Trophoblast cell (in vitro differentiated cells and primary cell): ENCODE data around the gene FBXL5.

Source experiments
- DNase-seq, 2 donors: peaks; one replicate each; pipeline ENCODE4 v3.0.0-alpha.2; 2016
- H2AFZ ChIP-seq: 2 replicates; pipeline ENCODE4 v1.6.1; 2013; ENCODE audit warnings: low read length, moderate library complexity, mild to moderate bottlenecking; ENCODE audit not compliant: insufficient read depth, poor library complexity
- H2AK5ac ChIP-seq: 2 replicates; pipeline ENCODE4 v1.6.1; 2013; ENCODE audit warnings: mild to moderate bottlenecking, low read length
- H2BK120ac ChIP-seq: 2 replicates; pipeline ENCODE4 v1.6.1; 2013; ENCODE audit warnings: low read length, mild to moderate bottlenecking, moderate library complexity; ENCODE audit not compliant: insufficient read depth, poor library complexity
- H2BK12ac ChIP-seq: 2 replicates; pipeline ENCODE4 v1.6.1; 2013; ENCODE audit warnings: mild to moderate bottlenecking, low read length, moderate library complexity
- H2BK5ac ChIP-seq: 2 replicates; pipeline ENCODE4 v1.6.1; 2013; ENCODE audit warnings: low read length, low read depth, moderate library complexity, mild to moderate bottlenecking; ENCODE audit not compliant: poor library complexity
- H3K14ac ChIP-seq: 2 replicates; pipeline ENCODE4 v1.6.1; 2013; ENCODE audit warnings: mild to moderate bottlenecking, low read length
- H3K18ac ChIP-seq: 2 replicates; pipeline ENCODE4 v1.6.1; 2013; ENCODE audit warnings: mild to moderate bottlenecking, low read length
- H3K23ac ChIP-seq: 2 replicates; pipeline ENCODE4 v1.6.1; 2013; ENCODE audit warnings: low read length
- H3K27ac ChIP-seq: 2 replicates; pipeline ENCODE4 v1.5.1; 2013; ENCODE audit warnings: low read depth, mild to moderate bottlenecking, inconsistent platforms, low read length, moderate library complexity
- H3K27me3 ChIP-seq: 2 replicates; pipeline ENCODE4 v1.6.1; 2013; ENCODE audit warnings: inconsistent platforms, mild to moderate bottlenecking, low read length, moderate library complexity; ENCODE audit not compliant: insufficient read depth
- H3K36me3 ChIP-seq, 2 experiments: 1 replicate in 1 of 2; 2 replicates in 1 of 2; pipeline ENCODE4 v1.6.1; 2013; ENCODE audit warnings: low read length in 2 of 2, mild to moderate bottlenecking in 2 of 2, moderate library complexity in 1 of 2; ENCODE audit not compliant: insufficient read depth in 2 of 2, control insufficient read depth in 1 of 2
- H3K4ac ChIP-seq: 2 replicates; pipeline ENCODE4 v1.6.1; 2013; ENCODE audit warnings: low read depth, mild to moderate bottlenecking, low read length, moderate library complexity
- H3K4me1 ChIP-seq, 2 experiments: 1 replicate in 1 of 2; 2 replicates in 1 of 2; pipeline ENCODE4 v1.6.1; 2013; ENCODE audit warnings: low read length in 2 of 2, mild to moderate bottlenecking in 2 of 2, moderate library complexity in 1 of 2; ENCODE audit not compliant: insufficient read depth in 2 of 2, control insufficient read depth in 1 of 2
- H3K4me2 ChIP-seq: 2 replicates; pipeline ENCODE4 v1.6.1; 2013; ENCODE audit warnings: inconsistent platforms, mild to moderate bottlenecking, low read length, moderate library complexity
- H3K4me3 ChIP-seq: 2 replicates; pipeline ENCODE4 v1.5.1; 2013; ENCODE audit warnings: mild to moderate bottlenecking, low read depth, low read length, inconsistent platforms
- H3K79me1 ChIP-seq: one replicate; pipeline ENCODE4 v1.6.1; 2013; ENCODE audit warnings: low read length
- H3K79me2 ChIP-seq: 2 replicates; pipeline ENCODE4 v1.6.1; 2013; ENCODE audit warnings: low read length, mild to moderate bottlenecking; ENCODE audit not compliant: control insufficient read depth, insufficient read depth, poor library complexity
- H3K9ac ChIP-seq: 2 replicates; pipeline ENCODE4 v1.6.1; 2013; ENCODE audit warnings: mild to moderate bottlenecking, low read length
- H3K9me3 ChIP-seq: 2 replicates; pipeline ENCODE4 v1.6.1; 2013; ENCODE audit warnings: low read depth, mild to moderate bottlenecking, control low read depth, inconsistent platforms, low read length; ENCODE audit not compliant: insufficient read depth
- H4K12ac ChIP-seq: 2 replicates; pipeline ENCODE4 v1.6.1; 2013; ENCODE audit warnings: low read depth, mild to moderate bottlenecking, low read length, moderate library complexity
- H4K8ac ChIP-seq: 2 replicates; pipeline ENCODE4 v1.6.1; 2013; ENCODE audit warnings: low read depth, mild to moderate bottlenecking, low read length, moderate library complexity
- H4K91ac ChIP-seq: one replicate; pipeline ENCODE4 v1.6.1; 2013; ENCODE audit warnings: low read depth, mild to moderate bottlenecking, low read length, moderate library complexity
- WGBS: extraction: QIAGEN DNeasy Blood & Tissue Kit; methylation state at CpG from one replicate; pipeline ENCODE4 v1.1.7; 2013; ENCODE audit warnings: missing lambda C conversion rate; ENCODE audit not compliant: insufficient read length, insufficient coverage; ENCODE audit errors: extremely low coverage; 5-methylcytosine and 5-hydroxymethylcytosine counted together

FBXL5 gene

DNA sequence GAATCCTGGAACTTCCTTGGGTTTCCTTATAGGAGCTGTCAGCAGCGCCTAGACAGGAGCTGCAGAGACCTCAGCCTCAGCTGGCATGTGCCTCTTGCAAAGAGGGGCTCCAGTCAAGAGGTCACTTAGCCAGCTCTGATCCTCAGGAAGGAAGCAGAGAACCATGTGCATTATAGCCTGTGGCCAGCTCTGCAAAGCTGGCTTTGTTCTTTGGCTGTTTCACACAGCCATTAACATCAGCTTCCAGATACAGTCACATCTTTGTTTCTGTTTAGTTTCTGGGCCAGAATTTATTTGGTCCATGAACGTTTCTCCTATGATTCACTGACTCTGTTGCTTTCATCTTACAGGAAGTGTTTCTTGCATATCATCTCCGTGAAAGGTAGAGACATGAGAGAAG lies 93.0 kb downstream of the FBXL5 start:
- Histone ChIP-seq H3K27me3 (no peaks in the 10 kb centered on the region), H2AFZ (no peak overlapping the region), H3K4me1 (peaks cover 0 to 2% of the 10 kb centered on the region in 2 experiments), H4K12ac (no peak overlapping the region), H3K36me3 (peaks cover 0 to 4% of the 10 kb centered on the region in 2 experiments), H3K4me2 (no peak overlapping the region), H3K79me1 (no peaks in the 10 kb centered on the region), H4K8ac (no peak overlapping the region), H4K91ac (no peak overlapping the region), H3K4me3 (no peak overlapping the region), H3K27ac (no peak overlapping the region), H2AK5ac (no peak overlapping the region), H3K79me2 (no peaks in the 10 kb centered on the region), H3K23ac (no peak overlapping the region), H3K18ac (no peak overlapping the region), H3K14ac (no peak overlapping the region), H3K9me3 (no peaks in the 10 kb centered on the region), H3K9ac (no peak overlapping the region), H2BK12ac (no peak overlapping the region), H2BK5ac (no peak overlapping the region), H3K4ac (no peak overlapping the region), H2BK120ac (no peak overlapping the region)
- WGBS, result no CpG with 5 or more reads among the region's 3 CpGs
- DNase-seq, result no peak

DNA sequence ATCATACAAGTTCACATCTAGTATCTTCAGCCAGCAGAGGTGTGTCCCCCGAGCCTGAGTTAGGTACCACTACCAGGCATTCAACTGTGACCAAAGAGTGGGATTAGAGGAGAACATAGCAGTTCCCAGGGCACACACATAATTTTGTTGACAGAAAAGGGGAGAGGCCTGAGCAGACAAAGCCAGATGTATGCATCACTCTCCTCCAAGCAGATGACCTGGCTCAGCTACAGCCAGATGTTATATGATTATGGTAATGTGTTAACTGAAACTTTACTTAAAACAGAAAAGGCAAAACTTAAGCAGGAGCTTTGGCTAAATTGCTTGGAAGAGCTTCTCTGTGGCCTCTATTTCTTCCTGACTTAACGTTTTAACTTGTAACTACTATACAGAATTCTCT lies 96.6 kb downstream of the FBXL5 start:
- Histone ChIP-seq H3K27ac (no peak overlapping the region), H2BK120ac (no peak overlapping the region), H3K4ac (no peak overlapping the region), H3K9ac (no peak overlapping the region), H4K91ac (no peak overlapping the region), H3K9me3 (no peaks in the 10 kb centered on the region), H3K79me1 (no peaks in the 10 kb centered on the region), H2BK12ac (no peak overlapping the region), H3K36me3 (peaks cover 0 to 2% of the 10 kb centered on the region in 2 experiments), H3K4me3 (no peak overlapping the region), H2BK5ac (no peak overlapping the region), H3K4me2 (no peak overlapping the region), H2AFZ (no peak overlapping the region), H3K14ac (no peak overlapping the region), H3K23ac (no peak overlapping the region), H4K12ac (no peak overlapping the region), H3K27me3 (no peaks in the 10 kb centered on the region), H3K79me2 (no peaks in the 10 kb centered on the region), H3K4me1 (peaks cover 0 to 2% of the 10 kb centered on the region in 2 experiments), H3K18ac (no peak overlapping the region), H2AK5ac (no peak overlapping the region), H4K8ac (no peak overlapping the region)
- DNase-seq, result no peak
- no CpG with 5 or more reads among the region's 2 CpGs for WGBS

DNA sequence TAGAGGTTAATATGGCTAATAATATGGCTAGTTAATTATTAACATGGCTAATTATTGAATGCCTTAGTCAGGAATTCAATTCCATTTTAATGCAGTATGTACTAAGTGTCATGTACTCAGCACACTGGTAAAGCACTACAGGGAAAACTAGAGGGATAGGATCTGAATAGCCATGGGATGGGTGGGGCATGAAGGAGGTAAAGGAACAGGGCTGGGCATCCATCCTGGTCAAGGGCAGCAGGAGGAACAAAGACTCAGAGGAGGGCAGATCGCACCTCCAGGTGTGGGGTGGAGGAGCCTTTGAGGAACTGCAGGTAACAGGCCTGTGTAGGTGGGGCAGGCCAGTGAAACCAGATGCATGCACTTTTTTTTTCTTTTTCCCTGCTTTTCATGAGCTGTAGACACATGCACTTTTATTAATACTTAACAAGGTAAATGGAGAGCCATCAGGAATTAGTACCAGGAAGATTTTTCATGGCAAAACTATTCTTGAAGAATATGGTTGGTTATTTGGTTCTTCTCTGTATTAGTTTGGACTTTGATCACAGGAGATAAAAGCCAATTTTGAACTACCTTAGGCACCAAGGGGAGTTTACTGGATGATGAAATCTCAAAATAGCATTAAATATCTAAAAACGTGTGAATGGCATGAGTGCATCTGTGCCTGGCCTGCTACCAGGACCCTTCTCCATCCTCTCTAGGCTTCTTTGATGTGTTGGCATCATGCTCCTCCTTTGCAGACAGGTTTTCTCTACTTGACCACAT lies 97.2 kb downstream of the FBXL5 start:
- Histone ChIP-seq H3K4me2 (no peak overlapping the region), H4K91ac (no peak overlapping the region), H3K36me3 (peaks cover 0 to 2% of the 10 kb centered on the region in 2 experiments), H3K79me2 (no peaks in the 10 kb centered on the region), H4K8ac (no peak overlapping the region), H3K18ac (no peak overlapping the region), H3K4me1 (peaks cover 0 to 2% of the 10 kb centered on the region in 2 experiments), H2BK12ac (no peak overlapping the region), H2AK5ac (no peak overlapping the region), H3K23ac (no peak overlapping the region), H3K9ac (no peak overlapping the region), H2BK120ac (no peak overlapping the region), H2AFZ (no peak overlapping the region), H3K79me1 (no peaks in the 10 kb centered on the region), H3K27me3 (no peaks in the 10 kb centered on the region), H2BK5ac (no peak overlapping the region), H4K12ac (no peak overlapping the region), H3K14ac (no peak overlapping the region), H3K4ac (no peak overlapping the region), H3K27ac (no peak overlapping the region), H3K4me3 (no peak overlapping the region), H3K9me3 (no peaks in the 10 kb centered on the region)
- no CpG with 5 or more reads among the region's 2 CpGs for WGBS
- DNase-seq, result no peak

DNA sequence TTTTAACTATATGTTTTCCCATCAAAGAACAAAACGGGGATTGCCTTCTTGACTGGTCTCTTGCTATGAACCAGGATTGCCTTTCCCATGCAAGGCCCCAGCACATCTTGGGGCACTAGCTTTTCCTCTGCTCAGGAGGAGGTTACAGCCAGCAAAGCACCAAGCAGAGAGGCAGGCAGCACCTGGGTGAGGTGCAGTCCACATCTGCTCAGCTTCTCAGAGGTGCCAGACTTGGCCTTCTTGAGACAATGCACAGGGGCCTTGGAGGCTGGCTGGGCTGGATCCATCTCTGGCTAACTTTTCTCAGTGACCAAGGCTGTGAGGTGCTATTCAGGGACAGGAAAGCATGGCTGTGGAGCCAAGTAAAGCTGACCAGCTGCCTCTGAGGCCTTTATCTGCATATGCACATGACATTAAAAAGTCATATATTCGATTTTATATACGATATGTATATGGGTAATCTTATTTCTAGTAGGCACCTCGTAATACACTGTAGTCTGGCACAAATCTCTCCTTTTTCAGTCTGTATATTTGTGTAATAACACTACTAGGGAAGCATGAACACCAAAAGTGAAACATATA lies 98.6 kb downstream of the FBXL5 start:
- Histone ChIP-seq H3K27me3 (no peaks in the 10 kb centered on the region), H4K12ac (no peak overlapping the region), H3K79me1 (no peaks in the 10 kb centered on the region), H3K23ac (no peak overlapping the region), H3K4me2 (no peak overlapping the region), H2BK5ac (no peak overlapping the region), H3K79me2 (no peaks in the 10 kb centered on the region), H2AK5ac (no peak overlapping the region), H3K14ac (no peak overlapping the region), H3K4me1 (no peaks in the 10 kb centered on the region), H2BK12ac (no peak overlapping the region), H3K4ac (no peak overlapping the region), H4K91ac (no peak overlapping the region), H3K27ac (no peak overlapping the region), H3K36me3 (peaks cover 0 to 2% of the 10 kb centered on the region in 2 experiments), H4K8ac (no peak overlapping the region), H3K9ac (no peak overlapping the region), H3K18ac (no peak overlapping the region), H3K9me3 (no peaks in the 10 kb centered on the region), H2AFZ (no peak overlapping the region), H3K4me3 (no peak overlapping the region), H2BK120ac (no peak overlapping the region)
- WGBS, result no CpG with 5 or more reads among the region's 4 CpGs
- DNase-seq, result no peak
